NCI-H82 treated with DMSO at 0.1 percent for 48 hours (cell line): ENCODE measurements around the gene DCHS2.

ENCODE experiments used
- DNase-seq: peaks from one replicate; lab custom pipeline; 2025; ENCODE audit not compliant: unreplicated experiment; lab: John Stamatoyannopoulos, UW

The DCHS2 gene

GRCh38 chr4:154320521-154320920 lies 171.1 kb downstream of the DCHS2 start:
- DNase-seq: no peak

GRCh38 chr4:154319736-154320135 lies 171.9 kb downstream of the DCHS2 start:
- no peak for DNase-seq

GRCh38 chr4:154317201-154317999 lies 174.2 kb downstream of the DCHS2 start:
- DNase-seq: no peak

- DNase-seq: no peak
Measured at GRCh38 chr4:154315741-154316140, 175.9 kb downstream of the DCHS2 start.

GRCh38 chr4:154314248-154314647 lies 177.4 kb downstream of the DCHS2 start:
- DNase-seq: no peak

- no peak for DNase-seq
Measured at GRCh38 chr4:154313004-154313585, 178.5 kb downstream of the DCHS2 start.

- DNase-seq: no peak
Measured at GRCh38 chr4:154312246-154312645, 179.4 kb downstream of the DCHS2 start.

GRCh38 chr4:154310578-154310977 lies 181.0 kb downstream of the DCHS2 start:
- no peak for DNase-seq

GRCh38 chr4:154308207-154308606 lies 183.4 kb downstream of the DCHS2 start:
- DNase-seq: no peak

- DNase-seq: no peak
Measured at GRCh38 chr4:154307451-154307850, 184.1 kb downstream of the DCHS2 start.

- DNase-seq: no peak
Measured at GRCh38 chr4:154305616-154306015, 186.0 kb downstream of the DCHS2 start.

GRCh38 chr4:154304679-154305078 lies 186.9 kb downstream of the DCHS2 start:
- no peak for DNase-seq

- no peak for DNase-seq
Measured at GRCh38 chr4:154294652-154295350, 196.8 kb downstream of the DCHS2 start.

- DNase-seq: no peak
Measured at GRCh38 chr4:154293427-154293826, 198.2 kb downstream of the DCHS2 start.

- DNase-seq: no peak
Measured at GRCh38 chr4:154292589-154292988, 199.0 kb downstream of the DCHS2 start.

GRCh38 chr4:154277172-154277571 lies 214.4 kb downstream of the DCHS2 start:
- DNase-seq: no peak

GRCh38 chr4:154276496-154276895 lies 215.1 kb downstream of the DCHS2 start:
- DNase-seq: no peak

GRCh38 chr4:154254999-154255398 lies 236.6 kb downstream of the DCHS2 start:
- no peak for DNase-seq

GRCh38 chr4:154234576-154234975 lies 257.0 kb downstream of the DCHS2 start:
- no peak for DNase-seq

- no peak for DNase-seq
Measured at GRCh38 chr4:154231806-154232478, 259.7 kb downstream of the DCHS2 start.

- no peak for DNase-seq
Measured at GRCh38 chr4:154230723-154231122, 260.9 kb downstream of the DCHS2 start.

GRCh38 chr4:154230091-154230490 lies 261.5 kb downstream of the DCHS2 start:
- no peak for DNase-seq
